GM19328 (cell line): ENCODE results near the gene MPST.
A peak's percentile ranks its signal among the peaks of the same experiment; 100 is the strongest.
"Not testable (repeated sequence)": the region's sequence is repeated elsewhere in the genome, so short reads cannot be mapped to it uniquely, and the experiment has no call there.

ENCODE experiments used
- ATAC-seq: cut with Tn5 transposase; IDR thresholded peaks from one replicate; pipeline ENCODE4 v1.9.1; 2021; ENCODE audit warnings: mild to moderate bottlenecking, moderate library complexity; ENCODE audit not compliant: unreplicated experiment

MPST gene

DNA sequence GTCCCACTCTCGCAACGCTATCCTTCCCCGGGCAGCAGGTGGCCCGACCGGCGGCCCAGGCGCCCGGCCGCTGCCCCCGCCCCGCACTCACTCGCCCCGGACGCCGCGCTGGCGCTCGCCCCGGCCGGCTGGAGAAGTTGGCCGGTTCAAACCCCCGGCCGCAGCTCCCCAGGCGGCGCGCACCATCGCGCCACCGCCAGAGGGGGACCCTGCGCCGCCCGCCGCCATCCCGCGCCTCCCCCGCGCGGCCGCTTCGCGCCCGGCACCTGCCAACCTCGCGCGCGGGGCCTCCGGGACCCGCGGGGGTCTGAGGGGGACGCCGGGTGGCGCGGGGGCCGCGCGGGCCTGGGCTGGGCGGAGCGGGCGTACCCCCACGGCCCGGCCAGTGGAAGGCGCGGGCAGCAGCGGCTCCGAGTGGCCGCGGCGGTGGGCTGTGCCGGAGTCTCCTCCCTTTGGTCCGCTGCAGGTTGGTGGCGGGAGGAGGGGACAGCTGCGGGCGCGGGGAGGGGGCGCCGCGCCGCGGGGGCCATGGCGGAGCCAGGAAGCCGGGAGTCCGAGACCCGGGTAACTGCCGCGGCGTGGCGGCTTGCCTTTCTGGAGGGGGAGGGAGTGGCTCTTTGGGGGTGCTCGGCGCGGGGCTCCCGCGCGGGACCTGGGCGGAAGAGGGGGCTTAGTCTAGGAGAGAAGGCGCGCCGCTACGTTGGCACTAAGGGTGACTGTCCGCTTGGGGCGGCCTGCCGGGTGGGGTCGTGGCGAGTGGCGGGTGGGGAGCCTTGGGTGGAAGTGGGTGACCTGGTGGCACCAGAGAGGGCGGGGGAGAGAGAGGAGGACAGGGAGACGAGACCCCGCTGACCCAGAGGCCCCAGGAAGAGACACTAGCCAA lies at the start of gene MPST, which contains the start of gene TST:
Gene MPST (plus strand): TSS at position 434 of the 883 bp plus-strand sequence. CDS start 95 bp downstream, at position 529.
Gene TST (minus strand): TSS at position 139 of the 883 bp plus-strand sequence. CDS start 715 bp downstream, outside the sequence.
- peak; percentile 56 for ATAC-seq

DNA sequence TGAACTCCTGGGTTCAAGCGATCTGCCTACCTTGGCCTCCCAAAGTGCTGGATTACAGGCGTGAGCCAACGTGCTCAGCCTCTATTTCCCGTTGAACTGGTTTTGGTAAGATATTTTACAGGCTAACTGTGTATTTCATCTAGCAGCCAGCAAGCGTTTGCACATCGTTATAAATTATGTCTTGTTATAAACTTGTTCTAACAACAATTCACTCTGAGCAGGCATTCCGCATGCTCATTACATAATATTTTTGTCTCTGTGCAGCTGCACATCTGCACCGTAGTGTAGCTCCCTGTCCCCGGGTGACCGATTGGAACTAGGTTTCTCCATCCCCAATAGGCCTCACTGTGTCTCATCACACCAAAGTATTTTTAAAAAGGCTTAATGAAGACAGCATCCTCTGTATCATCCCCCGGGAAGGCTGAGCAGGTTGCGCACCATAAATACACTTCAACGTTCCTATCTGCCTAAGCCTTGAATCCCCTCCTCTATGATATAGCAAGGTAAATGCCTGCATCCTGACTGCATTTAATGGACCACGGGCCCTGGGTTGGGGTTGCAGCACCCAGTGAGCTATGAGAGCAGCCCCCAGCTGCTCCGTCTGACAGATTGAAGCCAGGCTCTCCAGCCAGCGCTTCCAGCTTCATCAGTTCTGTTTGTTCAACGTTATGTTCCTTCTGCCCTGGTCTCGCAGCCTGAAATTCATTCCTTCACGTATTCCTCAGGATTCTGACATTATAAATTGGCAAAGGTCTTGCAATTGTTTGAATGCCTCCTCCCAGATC lies 48.0 kb upstream of the MPST start:
- ATAC-seq, result no peak

DNA sequence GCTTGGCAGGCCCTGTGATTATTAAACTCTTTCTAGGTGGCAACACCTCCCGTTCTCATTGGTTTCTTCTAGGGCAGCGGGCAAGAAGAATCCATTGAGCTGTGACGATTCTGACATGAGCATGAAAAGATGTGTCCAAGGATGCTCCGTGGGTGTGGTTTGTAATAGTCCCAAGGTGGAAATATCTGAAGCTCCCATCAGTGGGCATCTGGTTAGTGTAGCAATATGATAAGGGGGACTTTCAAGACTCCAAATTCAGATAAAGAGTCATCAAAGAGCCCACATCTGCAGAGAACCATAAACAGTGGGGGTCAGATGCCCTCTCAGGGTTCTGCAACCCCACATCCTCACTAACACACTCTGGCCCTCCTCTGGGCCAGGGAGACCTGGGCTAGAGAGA lies 42.9 kb upstream of the MPST start:
- ATAC-seq, result no peak

DNA sequence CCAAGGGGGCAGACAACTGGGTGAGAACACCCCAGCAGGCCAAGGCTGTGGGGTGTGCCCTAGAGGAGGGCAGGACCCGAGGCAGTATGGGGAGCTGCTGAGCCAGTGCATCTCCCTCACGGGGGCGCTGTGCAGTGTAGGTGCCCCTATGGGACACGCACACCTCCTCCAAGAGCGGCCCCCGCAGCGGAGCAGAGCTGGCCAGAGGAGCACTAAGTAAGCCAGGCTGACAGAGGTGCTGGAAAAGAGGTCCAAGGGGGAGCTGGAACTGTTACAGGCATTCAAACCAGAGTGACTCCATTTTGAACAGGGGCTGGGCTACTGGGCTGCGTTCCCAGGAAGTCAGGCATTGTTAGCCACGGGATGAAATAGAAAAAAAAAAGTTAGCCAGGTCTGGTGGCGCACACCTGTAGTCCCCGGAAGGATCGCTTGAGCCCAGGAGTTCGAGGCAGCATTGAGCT lies 42.1 kb upstream of the MPST start:
- no peak for ATAC-seq

DNA sequence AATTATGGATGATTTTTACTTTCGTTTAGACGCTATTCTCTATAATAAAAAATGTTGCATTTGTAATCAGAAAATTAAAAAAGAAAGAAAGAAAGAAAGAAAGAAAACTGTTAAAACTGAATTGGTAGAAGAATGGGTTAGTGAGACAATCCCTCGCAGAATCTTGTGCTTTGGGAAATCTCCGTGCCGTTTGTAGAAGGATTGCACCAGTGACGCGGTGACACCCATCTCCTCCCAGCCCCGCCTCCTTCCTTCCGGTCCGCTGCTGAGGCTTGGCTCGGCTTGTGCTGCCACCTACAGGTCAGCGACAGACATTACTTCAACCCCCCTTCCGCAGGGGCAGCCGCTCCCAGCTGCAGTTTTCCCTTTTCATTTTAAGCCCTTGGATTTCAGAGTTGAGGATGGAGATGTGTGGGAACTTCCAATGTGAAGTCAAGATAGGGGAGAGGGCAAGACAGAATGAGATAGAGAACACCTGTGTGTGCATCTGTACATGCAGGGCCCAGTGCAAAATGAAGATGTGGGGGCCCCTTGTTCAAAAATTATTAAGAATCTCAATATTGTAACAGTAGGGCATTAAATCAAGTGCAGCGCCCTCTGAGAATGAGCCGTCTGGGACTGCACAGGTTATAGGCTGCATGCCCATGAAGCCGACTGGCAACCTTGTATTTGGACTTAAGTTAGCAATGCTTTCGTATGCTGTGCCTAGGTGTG lies 41.4 kb upstream of the MPST start:
- peak; percentile 65 for ATAC-seq

DNA sequence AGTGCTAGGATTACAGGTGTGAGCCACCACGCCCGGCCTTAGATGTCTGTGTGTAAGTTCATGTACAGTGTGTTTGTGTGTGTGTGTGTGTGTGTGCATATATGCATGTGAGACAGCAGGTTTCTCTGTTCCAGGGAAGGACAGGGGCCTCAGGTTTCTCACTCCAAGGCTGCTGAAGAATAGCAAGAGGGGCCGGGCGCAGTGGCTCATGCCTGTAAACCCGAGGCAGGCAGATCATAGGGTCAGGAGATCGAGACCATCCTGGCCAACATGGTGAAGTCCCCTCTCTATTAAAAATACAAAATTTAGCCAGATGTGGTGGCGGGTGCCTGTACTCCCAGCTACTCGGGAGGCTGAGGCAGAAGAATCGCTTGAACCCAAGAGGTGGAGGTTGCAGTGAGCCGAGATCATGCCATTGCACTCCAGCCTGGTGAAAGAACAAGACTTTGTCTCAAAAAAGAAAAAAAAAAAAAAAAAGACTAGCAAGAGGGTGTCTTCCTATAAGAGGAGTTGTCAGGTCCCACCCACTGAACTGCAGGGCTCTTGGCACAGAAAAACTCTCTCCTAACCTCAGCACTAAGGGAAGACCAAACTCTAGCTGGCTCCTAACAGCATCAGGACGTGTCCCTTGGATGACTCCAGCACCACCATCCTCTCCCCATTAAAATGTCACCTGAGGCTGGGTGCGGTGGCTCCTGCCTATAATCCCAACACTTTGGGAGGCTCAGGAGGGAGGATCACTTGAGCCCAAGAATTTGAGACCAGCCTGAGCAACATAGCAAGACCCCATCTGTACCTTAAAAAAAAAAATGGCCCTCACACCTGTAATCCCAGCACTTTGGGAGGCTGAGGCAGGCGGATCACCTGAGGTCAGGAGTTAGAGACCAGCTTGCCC lies 40.3 kb upstream of the MPST start:
- ATAC-seq, result no peak

DNA sequence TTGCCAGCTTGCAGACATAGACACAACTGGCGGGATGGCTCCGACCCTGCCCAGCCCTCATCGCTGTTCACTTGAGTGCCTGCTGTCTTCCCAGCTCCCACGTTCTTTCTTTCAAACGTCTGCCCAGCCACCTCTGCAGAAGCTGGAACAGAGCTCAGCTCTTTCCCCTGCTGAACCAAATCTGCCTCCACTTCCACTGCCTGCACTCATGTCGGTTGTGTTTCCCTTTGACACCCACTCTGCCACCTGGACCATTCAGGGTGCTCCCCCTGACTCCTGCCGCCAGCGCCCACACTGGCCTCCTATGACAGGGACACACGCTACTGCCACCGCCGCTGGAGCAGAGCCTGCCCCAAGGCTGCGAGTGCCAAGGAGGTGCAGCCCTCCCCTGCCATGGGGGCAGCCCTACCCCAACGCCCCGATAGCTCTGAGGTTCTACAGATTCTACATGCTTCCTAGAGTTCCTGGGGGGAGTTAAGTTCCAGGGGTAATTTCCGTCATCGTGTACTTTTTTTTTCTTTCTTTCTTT lies 38.2 kb upstream of the MPST start:
- no peak for ATAC-seq

DNA sequence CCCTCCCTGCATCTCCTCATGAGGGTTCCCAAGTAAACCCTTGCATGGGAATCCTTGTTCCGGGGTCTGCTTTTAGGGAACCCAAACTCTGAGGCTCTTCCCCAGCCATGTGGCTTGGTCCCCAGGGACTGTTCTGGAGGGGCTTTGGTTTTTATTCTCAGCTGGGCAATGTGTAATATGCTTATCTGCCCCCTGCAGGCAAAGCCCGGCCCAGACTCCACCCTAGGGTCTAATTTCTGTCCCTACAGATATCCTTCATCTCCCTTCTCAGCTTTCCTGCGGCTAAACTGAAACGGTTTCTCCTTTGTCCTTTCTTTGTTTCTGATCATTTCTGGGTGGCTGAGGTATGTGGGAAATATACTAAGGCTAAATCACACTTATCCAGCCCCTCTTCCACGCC lies 37.4 kb upstream of the MPST start:
- no peak for ATAC-seq

DNA sequence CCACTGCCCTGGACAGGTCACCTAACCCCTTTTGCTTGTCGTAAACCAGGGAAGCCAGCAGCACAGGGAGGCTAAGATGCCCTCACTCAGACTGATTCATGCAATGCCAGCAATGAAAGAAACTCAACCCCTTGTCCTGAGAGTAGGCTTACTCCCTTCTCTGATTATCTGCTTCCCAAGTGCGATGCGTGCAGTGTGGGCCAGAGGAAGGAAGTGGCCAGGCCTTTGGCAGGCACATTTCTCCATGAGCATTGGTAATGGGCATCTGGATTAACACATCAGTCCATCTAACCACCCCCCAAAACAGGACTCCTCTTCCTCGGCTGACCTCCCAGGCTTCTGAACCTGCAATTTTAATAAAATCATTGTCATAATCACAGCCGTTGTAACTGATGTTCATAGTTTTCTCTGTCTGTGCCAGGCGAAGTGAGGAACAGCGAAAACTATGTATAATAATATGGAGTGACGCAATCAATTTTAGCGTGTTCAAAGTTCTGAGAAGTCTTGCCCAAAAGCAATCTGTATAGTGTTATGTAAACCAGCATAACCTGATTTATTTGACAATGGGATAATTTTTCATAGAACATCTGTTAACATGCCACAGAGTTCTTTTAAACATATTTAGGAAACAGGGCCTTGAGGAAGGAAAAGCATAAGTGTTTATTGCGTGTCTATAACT lies 34.2 kb upstream of the MPST start:
- no peak for ATAC-seq

DNA sequence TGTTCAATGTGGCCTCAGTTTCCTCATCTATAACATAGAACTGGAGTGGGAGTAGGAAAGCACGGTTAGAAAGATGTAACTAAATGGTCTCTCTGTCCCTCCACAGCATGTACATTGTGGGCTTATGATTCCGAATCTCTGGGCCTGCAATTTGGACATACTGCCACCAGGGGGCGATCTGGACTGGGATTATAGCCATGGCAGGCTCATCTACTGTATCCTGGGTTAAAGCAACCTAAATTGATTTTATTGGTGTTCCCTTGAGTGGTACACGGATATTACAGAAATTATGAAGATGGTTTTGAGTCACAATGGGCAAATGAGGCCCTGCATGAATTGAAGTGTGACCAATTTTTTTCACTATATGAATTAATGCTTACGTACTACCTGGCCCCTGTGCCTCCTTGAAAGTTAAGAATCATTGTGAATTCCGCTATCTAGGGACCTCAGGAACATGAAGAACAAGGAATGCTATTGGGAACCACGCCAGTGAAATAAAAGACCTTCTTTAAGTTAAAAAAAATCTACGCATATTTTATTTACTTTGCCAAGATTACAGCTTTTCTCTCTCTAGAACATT lies 33.2 kb upstream of the MPST start:
- no peak for ATAC-seq

DNA sequence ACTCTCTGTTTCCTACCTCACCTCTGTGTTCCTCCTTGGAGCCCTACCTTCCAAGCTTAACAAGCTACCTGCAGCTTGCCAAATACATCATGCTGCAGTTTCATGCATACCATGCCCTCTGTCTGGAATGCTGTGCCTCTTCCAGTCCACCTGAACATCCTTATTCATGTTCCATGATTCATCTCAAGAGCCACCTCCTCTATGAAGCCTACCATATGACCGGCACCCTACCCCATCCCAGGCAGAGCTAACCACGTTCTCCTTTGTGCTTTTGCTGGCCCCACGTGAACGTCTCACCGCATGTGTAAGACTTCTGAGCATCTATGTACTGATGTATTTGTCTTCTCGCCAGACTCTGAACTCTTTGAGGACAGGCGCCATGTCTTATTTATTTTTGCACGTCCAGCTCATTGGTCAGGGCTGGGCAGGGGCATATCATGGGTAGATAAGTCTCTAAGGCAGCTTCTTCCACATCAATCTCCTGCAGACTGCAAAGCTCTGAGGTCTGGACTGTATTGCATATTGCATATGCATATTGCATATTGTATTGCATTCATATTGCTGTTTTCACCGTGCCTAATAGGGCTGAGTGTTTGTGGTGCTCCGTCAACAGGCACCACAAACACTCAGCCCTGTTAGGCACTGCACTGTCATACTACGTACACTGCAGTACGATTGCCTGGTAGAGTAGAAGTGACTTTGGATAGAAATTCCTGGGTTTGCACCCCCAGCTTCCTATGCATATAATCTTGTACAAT lies 31.3 kb upstream of the MPST start:
- ATAC-seq, result no peak

DNA sequence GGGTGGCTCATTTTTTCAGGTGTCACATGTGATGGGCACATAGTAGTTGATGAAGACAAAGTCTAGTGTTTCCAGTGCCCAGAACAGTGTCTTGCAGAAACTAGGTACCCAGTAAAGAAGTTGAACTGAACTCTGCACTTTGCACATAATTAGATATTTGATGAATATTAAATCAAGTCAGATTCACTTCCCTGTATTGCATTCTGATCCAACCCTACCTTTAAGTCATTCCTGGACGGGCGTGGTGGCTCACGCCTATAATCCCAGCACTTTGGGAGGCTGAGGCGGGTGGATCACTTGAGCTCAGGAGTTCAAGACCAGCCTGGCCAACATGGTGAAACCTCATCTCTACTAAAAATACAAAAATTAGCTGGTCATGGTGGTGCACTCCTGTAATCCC lies 30.5 kb upstream of the MPST start:
- not testable (repeated sequence) for ATAC-seq

DNA sequence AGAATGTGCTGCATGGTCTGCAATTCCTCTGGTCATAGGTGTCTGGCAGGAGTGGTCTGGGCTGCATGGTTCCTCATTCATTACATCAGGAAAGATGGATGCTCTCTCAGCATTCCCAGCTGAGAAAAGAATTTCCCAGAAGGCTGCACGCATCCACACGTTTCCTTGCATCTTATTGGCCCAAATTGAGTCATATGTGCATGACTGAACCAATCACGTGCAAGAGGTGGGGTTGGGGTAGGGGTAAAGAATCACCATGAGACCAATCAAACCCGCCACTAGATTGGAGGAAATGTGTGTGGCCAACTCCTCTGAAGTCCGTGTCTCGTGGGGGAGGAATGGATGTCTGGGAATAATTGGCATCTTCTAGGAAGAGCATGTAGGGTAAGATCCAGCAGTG lies 29.1 kb upstream of the MPST start:
- ATAC-seq, result no peak

DNA sequence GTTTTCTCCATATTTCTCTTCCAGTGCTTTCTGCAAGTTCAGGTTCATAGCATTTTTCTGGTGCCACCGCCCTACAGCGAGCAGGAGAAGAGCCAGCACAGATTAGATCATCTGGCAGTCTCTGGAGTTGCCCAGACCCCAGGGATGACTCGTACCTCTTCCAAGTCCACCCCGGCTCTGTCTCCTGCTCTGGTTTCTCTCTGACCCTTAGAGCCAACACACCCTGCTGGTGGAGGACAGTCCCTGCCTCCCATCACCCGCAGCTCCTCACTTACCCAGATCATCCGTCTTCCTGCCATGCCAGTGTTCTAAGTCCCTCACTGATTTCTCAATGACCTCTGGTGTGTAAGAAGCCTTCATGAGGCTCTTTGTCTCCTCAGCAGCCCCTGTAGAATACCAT lies 28.3 kb upstream of the MPST start:
- no peak for ATAC-seq

DNA sequence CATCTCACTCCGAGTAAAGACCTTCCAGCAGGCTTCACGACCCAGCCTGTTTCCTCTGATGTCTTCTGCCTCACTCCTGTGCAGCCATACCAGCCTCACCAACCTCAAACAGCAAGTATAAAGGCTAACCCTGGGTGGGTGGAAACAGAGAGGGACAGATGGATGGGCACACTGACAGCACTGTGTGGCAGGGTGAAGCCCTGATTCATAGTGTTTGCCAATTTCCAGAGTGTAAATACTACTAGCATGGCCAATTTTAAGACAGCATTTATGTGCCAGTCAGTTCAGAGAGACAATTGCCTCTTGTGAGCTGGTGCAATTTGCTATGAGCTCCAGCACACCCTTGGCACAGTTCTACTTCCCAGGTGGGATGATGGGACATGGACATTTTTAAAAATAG lies 21.8 kb upstream of the MPST start:
- no peak for ATAC-seq

DNA sequence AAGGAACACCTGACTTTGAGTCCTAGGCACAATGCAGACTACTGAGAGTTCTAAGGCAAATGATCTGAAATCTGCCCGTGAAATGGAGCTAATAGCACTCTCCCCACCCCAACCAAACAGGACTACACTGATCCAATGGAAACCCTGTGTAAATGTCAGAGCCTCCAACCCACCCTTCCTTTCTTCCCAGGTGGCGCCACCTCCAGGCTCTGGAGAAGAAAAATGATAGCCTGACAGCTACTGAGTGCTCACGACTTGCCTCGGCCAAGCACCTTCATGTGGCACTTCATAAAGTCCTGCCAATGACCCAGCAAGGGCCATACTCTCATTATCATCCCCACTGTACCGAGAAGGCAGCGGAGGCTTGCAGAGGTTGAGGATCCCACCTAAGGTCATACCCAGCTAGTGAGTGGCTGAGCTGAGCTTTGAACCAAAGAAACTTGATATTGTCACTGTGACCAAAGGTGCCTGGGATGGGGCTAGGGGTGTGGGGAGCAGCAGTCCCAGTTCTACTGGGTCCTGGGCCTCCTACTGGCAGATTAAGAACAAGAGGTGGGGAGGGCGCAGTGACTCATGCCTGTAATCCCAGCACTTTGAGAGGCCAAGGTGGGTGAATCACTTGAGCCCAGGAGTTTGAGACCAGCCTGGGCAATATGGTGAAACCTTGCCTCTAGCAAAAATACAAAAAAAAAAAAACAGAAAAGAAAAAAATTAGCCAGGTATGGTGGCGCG lies 20.8 kb upstream of the MPST start:
- ATAC-seq, result no peak

DNA sequence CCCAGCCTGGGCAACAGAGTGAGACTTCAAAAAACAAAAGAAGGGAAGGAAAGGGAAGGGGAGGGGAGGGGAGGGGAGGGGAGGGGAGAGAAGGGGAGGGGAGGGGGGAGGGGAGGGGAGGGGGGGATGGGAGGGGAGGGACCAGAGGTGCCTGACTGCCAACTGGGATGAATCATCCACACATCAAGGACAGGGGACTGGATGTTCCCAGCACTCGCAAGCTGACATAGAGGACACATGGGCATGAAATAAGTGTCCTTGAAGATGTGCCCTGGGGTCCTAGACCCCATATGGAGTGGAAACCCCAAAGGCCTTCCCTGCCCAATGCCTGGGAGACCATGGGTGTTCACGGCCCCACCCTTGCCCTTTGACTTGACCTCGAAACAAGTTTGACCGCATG lies 20.1 kb upstream of the MPST start:
- no peak for ATAC-seq
